GM12878 (cell line): Measurements from ENCODE around the gene PPP2R3C. TPM values are rescaled to one million over a fixed set of nuclear protein-coding genes. Genes with fewer than 3 reads are reported as not detected.

Experiments
- DPF2 ChIP-seq: fragments of 450-650 bp; IDR thresholded peaks from 2 replicates; pipeline ENCODE4 v1.6.1; 2017; ENCODE audit warnings: mild to moderate bottlenecking
- FOXM1 ChIP-seq: IDR thresholded peaks from 2 replicates; pipeline ENCODE4 v1.6.1; 2012; ENCODE audit warnings: low read depth, mild to moderate bottlenecking, inconsistent platforms, low read length, moderate library complexity
- MEF2A ChIP-seq: IDR thresholded peaks from 2 replicates; pipeline ENCODE4 v1.6.1; 2011; ENCODE audit warnings: low read depth, mild to moderate bottlenecking, low read length, moderate library complexity; ENCODE audit not compliant: insufficient read depth
- SMAD5 ChIP-seq: IDR thresholded peaks from 2 replicates; pipeline ENCODE4 v1.6.1; 2016; ENCODE audit warnings: antibody characterized with exemption, low read depth
- polyA plus RNA-seq, 11 experiments: library from polyadenylated mRNA; depleted of rRNA in 4 of 11; unstranded in 6 of 11; stranded (reverse) in 5 of 11; fragments of >200 nt; fragmentation: Nextera tagmentation in 4 of 11; fragmentation: Illumina TruSeq in 1 of 11; extraction: Ambion mirVana in 4 of 11; extraction: Trizol in 1 of 11; gene quantifications; 1 replicate in 1 of 11; 2 replicates in 10 of 11; pipeline versions ENCODE4 v1.2.1 to v1.2.3, GENCODE V29; 2011 to 2016; ENCODE audit warnings: inconsistent platforms in 2 of 11, missing spikeins in 2 of 11, low read depth in 1 of 11
- total RNA-seq, 4 experiments: library from RNA; depleted of rRNA in 3 of 4; stranded (reverse); fragments of >200 nt in 3 of 4; fragmentation: Illumina TruSeq in 1 of 4; extraction: Trizol in 1 of 4; gene quantifications; 2 replicates each; pipeline versions ENCODE4 v1.2.1 to v1.2.3, GENCODE V29; 2013 to 2021
- TF ChIP-seq, protein P1 (sequence below): fragments of 450-650 bp; IDR thresholded peaks from 2 replicates; pipeline ENCODE4 v1.6.1; 2016; ENCODE audit warnings: mild to moderate bottlenecking
- TF ChIP-seq, protein P2 (sequence below): IDR thresholded peaks from 2 replicates; pipeline ENCODE4 v1.6.1; 2011; ENCODE audit warnings: low read depth, mild to moderate bottlenecking, low read length, moderate library complexity, borderline replicate concordance; ENCODE audit errors: extremely low read depth
- TF ChIP-seq, protein P3 (sequence below): fragments of 450-650 bp; IDR thresholded peaks from 2 replicates; pipeline ENCODE4 v1.6.1; 2018; ENCODE audit warnings: borderline replicate concordance, mild to moderate bottlenecking; ENCODE audit not compliant: partially characterized antibody

The PPP2R3C gene
- total and polyA plus RNA-seq, 10 of the 15 experiments (the other 5 are each of a cell fraction or from before 2014, with no cell fraction given), result 27.6 to 80.5 (median 42.9) TPM

DNA sequence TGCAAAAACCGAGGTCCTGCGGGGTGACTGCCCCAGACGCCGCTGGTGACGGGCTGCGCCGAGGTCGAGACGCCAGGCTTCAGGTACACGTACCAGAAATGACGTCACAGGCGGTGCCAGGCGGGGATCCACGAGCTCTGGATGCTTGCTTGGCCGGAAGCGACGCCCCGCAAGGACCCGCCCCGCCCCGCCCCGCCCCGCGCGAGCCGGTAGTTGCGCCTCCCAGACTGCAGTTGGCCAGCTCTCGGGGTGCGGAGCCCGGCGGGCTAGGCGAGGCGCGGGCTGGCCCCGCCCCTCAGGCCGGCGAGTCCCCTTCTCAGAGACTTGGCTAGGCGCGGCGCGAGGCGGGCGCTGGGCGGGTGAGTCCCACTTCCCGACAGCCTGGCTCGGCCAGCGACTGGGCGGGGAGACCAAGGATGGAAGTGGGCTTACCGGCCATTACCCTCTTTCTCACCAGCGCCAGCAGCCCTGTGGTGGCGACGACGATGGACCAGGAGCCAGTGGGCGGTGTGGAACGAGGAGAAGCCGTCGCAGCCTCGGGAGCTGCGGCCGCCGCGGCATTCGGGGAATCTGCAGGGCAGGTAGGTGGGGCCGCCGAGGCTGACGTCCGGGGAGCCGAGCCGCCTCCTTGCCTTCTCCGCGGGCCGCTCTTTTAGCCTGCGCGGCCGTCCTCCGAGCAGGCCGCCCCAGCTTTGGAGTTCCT is 75.6 kb downstream of the PPP2R3C start, which contains the start of gene FAM177A1 (continued):
- TF ChIP-seq FOXM1, result no peak
- TF ChIP-seq, protein P1, sequence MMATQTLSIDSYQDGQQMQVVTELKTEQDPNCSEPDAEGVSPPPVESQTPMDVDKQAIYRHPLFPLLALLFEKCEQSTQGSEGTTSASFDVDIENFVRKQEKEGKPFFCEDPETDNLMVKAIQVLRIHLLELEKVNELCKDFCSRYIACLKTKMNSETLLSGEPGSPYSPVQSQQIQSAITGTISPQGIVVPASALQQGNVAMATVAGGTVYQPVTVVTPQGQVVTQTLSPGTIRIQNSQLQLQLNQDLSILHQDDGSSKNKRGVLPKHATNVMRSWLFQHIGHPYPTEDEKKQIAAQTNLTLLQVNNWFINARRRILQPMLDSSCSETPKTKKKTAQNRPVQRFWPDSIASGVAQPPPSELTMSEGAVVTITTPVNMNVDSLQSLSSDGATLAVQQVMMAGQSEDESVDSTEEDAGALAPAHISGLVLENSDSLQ, result 0 out of 2 replicates have a peak, but pooled peaks have one; percentile 8
- TF ChIP-seq, protein P2, sequence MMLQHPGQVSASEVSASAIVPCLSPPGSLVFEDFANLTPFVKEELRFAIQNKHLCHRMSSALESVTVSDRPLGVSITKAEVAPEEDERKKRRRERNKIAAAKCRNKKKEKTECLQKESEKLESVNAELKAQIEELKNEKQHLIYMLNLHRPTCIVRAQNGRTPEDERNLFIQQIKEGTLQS, result no peak
- TF ChIP-seq, protein P3, sequence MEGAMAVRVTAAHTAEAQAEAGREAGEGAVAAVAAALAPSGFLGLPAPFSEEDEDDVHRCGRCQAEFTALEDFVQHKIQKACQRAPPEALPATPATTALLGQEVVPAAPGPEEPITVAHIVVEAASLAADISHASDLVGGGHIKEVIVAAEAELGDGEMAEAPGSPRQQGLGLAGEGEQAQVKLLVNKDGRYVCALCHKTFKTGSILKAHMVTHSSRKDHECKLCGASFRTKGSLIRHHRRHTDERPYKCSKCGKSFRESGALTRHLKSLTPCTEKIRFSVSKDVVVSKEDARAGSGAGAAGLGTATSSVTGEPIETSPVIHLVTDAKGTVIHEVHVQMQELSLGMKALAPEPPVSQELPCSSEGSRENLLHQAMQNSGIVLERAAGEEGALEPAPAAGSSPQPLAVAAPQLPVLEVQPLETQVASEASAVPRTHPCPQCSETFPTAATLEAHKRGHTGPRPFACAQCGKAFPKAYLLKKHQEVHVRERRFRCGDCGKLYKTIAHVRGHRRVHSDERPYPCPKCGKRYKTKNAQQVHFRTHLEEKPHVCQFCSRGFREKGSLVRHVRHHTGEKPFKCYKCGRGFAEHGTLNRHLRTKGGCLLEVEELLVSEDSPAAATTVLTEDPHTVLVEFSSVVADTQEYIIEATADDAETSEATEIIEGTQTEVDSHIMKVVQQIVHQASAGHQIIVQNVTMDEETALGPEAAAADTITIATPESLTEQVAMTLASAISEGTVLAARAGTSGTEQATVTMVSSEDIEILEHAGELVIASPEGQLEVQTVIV, result no peak
- TF ChIP-seq MEF2A, result no peak
- TF ChIP-seq SMAD5, result 0 out of 2 replicates have a peak, but pooled peaks have one; percentile 61
- peak; percentile 51; the same call in 1 of the 2 replicates for TF ChIP-seq DPF2
